GM18873 (cell line): Measurements from ENCODE around the gene RYR1.

Experiments used
- ATAC-seq: cut with Tn5 transposase; IDR thresholded peaks from one replicate; pipeline ENCODE4 v1.9.1; 2021; ENCODE audit warnings: mild to moderate bottlenecking, moderate library complexity, moderate number of reproducible peaks; ENCODE audit not compliant: unreplicated experiment, low FRiP score

RYR1 gene

GRCh38 chr19:38433268-38433733 lies at the start of gene RYR1:
Gene RYR1, plus strand, starts transcription at chr19:38433691. Its CDS starts 139 bp downstream, at chr19:38433830.
- no peak for ATAC-seq

DNA sequence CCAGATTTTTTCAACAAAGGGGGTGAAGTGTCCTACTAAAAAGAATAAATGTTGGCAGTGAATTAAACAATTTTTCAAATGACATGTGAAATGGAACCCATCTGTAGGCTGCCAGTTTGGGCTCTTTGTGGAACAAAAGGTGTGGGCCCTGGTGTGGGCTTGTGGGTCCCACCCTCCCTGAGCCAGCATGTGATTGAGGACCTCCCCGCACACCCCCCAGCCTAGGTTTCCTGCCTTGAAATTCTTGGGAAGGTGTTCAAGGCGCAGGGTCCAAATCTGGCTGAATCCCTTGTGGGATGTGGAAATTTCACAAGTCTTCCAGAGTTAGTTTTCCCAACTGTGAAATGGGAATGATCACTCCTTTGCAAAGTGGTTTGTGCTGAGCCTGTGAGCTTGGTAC lies 49.7 kb upstream of the RYR1 start:
- no peak for ATAC-seq

GRCh38 chr19:38384209-38385027 lies 49.1 kb upstream of the RYR1 start:
- no peak for ATAC-seq

GRCh38 chr19:38385057-38385803 lies 48.3 kb upstream of the RYR1 start:
- no peak for ATAC-seq

DNA sequence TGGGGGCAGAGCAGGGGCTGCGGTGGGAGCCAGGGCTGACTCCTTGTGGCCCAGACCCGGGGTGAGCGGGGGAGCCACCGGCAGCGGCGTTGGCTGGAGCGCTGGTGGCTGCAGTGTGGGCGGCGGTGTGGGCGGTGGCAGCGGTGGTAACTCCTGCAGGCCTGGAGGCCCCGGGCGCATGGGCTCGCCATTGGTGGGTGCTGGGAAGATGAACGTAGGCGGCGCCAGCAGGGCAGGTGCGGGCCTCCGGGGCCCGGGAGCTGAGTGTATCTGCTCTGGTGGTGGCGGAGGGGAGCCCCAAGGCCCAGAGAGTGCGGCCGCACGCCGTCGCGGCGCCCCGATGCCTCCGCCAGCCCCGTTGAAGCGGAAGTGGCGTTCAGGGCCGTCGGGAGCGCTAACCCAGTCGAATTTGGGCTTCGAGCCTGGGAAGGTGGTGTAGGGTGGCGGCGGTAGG lies 47.7 kb upstream of the RYR1 start:
- ATAC-seq: no peak

DNA sequence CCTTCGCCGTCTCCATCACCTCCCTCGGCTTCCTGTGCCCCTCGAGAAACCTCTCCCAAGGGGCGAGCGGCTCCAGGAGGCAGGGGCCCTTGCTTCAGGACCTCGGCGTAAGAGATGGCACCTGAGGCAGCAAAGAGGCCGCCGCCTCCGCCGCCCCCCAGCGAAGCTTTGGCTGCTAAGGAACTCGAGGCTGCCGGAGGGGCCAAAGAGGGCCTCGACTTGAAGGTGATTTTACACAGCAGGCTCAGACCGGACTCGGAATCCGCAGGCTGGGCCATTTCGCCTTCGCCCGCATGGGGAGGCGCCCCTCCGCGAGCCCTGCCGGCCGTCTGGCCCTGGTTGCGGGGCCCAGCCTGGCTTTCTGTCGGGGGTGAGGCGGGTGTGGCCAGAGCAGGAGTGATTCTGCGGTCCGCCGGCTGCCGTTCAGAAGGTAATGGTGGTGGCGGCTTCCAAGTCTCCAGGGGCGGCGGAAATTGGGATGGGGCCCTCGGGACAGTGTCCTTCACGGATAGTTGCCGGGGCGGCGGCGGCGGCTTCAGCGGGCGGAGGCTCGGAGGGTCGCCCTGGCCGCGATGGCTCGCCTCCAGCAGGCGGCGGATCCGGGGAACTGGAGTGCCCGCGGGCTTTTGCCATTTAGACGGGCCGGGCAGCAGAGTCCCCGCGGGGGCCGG lies 47.1 kb upstream of the RYR1 start:
- ATAC-seq: no peak

- ATAC-seq: no peak
These were observed 46.4 kb upstream of the RYR1 start for GRCh38 chr19:38386971-38387549.

- ATAC-seq: no peak
These were observed 45.7 kb upstream of the RYR1 start, which contains the start of gene GGN for GRCh38 chr19:38387550-38388348. Gene GGN, minus strand, starts transcription at chr19:38388034. Its CDS starts 773 bp downstream, at chr19:38387261.

- no peak for ATAC-seq
These were observed 45.0 kb upstream of the RYR1 start, which contains the start of gene SPRED3 for GRCh38 chr19:38388349-38389100. Gene SPRED3, plus strand, starts transcription at chr19:38388697. Its CDS starts 1,606 bp downstream, at chr19:38390303.

DNA sequence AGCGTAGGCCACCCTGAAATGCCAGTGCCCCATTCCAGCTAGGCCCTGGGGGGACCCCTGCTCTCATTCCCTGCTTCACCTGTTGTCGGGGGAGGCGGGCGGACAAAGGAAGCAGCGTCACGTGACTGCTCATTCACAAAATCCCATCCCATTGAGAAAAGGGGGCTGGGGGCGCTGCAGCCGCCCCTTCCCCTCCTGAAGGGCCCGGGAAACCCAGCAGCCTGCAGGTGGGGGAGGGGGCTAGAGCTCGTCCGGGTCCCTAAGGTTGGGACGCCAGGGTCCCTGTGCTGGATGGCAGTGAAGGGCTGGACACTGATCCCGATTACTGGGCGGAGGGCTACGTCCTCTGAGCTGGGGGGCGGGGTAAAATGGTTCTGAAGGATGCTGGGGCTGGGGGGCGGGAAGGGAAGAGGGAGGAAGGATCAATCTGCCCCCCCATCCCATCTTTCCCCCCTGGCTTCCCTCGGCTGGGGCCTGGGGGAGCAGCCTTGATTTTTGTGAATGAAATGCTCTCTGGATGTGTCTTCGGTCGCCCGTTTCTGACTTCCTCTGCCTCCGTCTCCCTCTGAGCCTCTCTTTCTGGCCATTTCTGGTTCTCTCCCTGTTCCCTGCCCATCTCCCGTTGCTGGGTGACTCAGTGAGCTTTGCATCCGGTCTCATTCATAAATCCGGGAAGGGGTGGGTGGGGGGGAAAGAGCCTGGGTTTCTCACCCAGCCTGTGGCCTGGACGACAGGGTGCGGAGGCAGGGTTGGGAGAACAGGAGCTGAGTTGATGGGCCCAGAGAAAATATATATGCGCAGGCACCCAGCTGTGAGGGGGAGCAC lies 44.2 kb upstream of the RYR1 start:
- no peak for ATAC-seq

DNA sequence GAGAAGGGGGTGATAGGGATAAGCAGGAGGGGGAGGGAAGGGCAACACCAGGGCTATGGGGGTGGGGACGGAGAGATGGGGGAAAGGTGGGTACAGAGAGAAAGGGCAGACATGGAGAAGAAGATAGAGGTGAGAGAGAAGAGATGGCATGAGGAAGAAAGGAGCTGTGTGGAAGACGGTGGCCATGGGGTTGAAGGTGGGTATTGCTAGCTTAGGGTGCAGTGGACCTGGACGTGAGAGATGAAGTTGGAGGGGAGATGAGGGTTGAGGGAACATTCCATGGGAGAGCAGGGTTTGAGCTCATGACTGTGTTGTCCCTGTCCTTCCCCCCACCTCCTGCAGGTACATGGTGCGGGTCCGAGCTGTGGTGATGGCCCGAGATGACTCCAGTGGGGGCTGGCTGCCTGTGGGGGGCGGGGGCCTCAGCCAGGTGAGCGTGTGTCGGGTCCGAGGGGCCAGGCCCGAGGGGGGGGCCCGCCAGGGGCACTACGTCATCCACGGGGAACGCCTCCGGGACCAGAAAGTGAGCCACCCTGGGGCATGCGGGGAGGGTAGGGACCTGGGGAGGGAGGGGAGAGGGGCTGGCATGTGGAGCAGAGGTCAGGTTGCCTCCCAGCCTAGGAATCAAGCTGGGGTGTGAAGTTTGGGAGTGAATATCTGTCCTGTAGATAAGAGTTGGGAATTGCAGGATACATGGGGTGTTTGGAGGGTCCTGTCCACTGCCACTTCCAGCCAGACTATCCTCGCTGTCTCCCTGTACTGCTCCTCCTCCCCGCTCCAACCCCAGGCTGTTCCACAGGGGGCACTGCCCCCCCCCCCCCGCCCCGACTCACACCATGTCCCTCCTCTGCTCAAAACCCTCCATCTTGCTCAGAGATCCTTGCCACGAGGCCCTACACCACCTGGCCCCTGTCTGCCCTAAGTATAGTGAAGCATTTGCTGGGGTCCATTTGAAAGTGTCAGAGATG lies 43.2 kb upstream of the RYR1 start:
- ATAC-seq: no peak

DNA sequence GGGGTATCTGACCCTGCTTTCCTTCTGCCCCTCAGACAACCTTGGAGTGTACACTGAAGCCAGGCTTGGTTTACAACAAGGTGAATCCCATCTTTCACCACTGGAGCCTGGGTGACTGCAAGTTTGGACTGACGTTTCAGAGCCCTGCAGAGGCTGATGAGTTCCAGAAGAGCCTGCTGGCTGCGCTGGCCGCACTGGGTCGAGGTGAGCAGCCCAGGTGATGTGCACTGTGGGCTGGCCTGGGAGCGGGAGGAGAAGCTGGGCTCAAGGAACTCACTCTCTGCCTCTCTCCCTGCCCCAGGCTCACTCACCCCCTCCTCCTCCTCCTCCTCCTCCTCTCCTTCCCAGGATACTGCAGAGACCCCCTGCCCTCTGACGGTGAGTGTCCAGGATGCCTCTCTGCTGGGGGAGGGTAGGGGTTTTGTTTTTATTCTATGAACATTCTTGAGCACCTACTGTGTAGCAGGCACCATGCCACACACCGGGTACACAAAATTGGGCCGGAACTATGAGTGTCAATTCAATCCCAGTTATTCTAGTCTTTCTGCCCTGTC lies 41.5 kb upstream of the RYR1 start:
- ATAC-seq: no peak

DNA sequence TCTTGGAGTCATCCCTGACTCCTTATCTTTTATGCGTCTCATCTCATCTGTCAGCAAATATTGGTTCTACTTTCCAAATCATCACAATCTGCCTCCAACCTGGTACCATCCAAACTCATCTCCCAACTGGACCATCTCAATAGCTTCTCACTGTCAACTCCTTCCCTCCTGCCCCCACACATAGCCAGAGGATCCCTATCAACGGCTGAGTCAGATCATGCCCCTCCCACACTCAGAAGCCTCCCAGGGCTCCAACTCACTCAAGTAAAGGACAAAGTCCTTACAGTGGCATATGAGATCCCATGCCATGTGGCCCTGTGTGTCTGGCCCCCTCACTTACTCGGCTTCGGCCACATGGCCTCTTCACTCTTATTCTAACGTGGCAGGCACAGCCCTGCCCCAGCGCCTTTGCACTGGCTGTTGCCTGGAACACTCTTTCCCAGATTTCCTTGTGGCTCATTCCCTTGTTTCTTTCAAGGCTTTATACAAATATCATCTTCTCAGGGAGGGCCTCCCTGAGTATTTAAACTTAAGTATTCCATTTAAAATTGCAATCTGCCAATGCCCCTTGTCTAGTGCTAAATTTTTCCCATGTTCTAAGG lies 40.7 kb upstream of the RYR1 start:
- no peak for ATAC-seq

GRCh38 chr19:38394488-38394887 lies 39.0 kb upstream of the RYR1 start:
- ATAC-seq: no peak

DNA sequence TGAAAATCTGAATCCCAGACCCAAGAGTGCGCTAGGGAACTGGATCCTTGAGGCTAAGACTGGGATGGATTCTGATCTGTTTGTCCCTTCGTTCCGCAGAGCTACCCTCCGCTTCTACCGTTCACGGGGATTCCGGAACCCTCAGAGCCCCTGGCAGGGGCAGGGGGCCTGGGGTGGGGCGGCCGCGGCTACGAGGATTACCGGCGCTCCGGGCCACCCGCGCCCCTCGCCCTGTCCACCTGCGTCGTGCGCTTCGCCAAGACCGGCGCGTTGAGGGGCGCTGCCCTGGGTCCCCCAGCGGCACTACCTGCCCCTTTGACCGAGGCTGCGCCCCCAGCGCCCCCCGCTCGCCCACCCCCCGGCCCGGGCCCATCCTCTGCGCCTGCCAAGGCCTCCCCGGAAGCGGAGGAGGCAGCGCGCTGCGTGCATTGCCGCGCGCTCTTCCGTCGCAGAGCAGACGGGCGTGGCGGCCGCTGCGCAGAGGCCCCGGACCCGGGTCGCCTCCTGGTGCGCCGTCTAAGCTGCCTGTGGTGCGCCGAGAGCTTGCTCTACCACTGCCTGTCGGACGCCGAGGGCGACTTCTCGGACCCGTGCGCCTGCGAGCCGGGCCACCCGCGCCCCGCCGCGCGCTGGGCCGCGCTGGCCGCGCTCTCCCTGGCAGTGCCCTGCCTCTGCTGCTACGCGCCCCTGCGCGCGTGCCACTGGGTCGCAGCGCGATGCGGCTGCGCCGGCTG lies 37.9 kb upstream of the RYR1 start:
- ATAC-seq: no peak

- ATAC-seq: no peak
These were observed 34.4 kb upstream of the RYR1 start for GRCh38 chr19:38399081-38399480.
